Panc1 (cell line): ENCODE measurements around the gene CLDN3. TPM values are rescaled to one million over a fixed set of nuclear protein-coding genes. Genes with fewer than 3 reads are reported as not detected.

Experiments used
- ATAC-seq: fragments of 200-7000 bp; cut with Tn5 transposase; 2 replicates; pipeline ENCODE4 v1.9.1; 2020; ENCODE audit warnings: mild to moderate bottlenecking, moderate library complexity
- BruUV-seq: library from RNA; stranded (reverse); fragments of 400-500 nt; replicated peaks from 2 replicates; lab custom pipeline; 2021; lab: Mats Ljungman, UMichigan
- CTCF ChIA-PET: fragments of 300-600 bp; sonication (Branson Sonifier 250); formaldehyde crosslinking; loops from one replicate; lab custom pipeline; 2022; ENCODE audit warnings: antibody characterized with exemption; lab: Charles Lee
- POLR2A ChIA-PET: fragments of 300-600 bp; sonication (Branson Sonifier 250); formaldehyde crosslinking; loops from one replicate; lab custom pipeline; 2022; ENCODE audit warnings: antibody characterized with exemption; lab: Charles Lee
- DNase-seq: peaks from one replicate; pipeline ENCODE4 v3.0.0-alpha.2; 2010; ENCODE audit warnings: low read depth, low spot score
- H3K27ac ChIP-seq: 2 replicates; pipeline ENCODE4 v1.5.1; 2011; ENCODE audit warnings: mild to moderate bottlenecking, low read length, inconsistent platforms
- H3K27me3 ChIP-seq: fragments of 200-500 bp; sonication (Bioruptor generic); 2 replicates; pipeline ENCODE4 v1.6.0; 2014; ENCODE audit warnings: low read length, inconsistent platforms; ENCODE audit not compliant: control insufficient read depth, insufficient read depth
- H3K36me3 ChIP-seq: fragments of 200-500 bp; sonication (Bioruptor generic); 2 replicates; pipeline ENCODE4 v1.5.1; 2014; ENCODE audit warnings: inconsistent platforms, mild to moderate bottlenecking, low read length, moderate library complexity; ENCODE audit not compliant: control insufficient read depth, insufficient read depth
- H3K4me1 ChIP-seq: 2 replicates; pipeline ENCODE4 v1.5.1; 2011; ENCODE audit warnings: inconsistent platforms, mild to moderate bottlenecking, low read length, moderate library complexity; ENCODE audit not compliant: control insufficient read depth, insufficient read depth
- H3K4me3 ChIP-seq, 2 experiments: 2 replicates each; pipeline ENCODE4 v1.5.1; 2011 to 2012; ENCODE audit warnings: low read depth in 2 of 2, low read length in 2 of 2, mild to moderate bottlenecking in 2 of 2, inconsistent platforms in 1 of 2, moderate library complexity in 1 of 2
- H3K9me3 ChIP-seq: fragments of 200-500 bp; sonication (Bioruptor generic); 2 replicates; pipeline ENCODE4 v1.5.1; 2014; ENCODE audit warnings: low read depth, mild to moderate bottlenecking, inconsistent platforms, low read length, moderate library complexity; ENCODE audit not compliant: control insufficient read depth, insufficient read depth
- POLR2AphosphoS5 ChIP-seq: IDR thresholded peaks from 2 replicates; pipeline ENCODE4 v1.6.1; 2012; ENCODE audit warnings: mild to moderate bottlenecking, low read depth, low read length, moderate library complexity
- SIN3A ChIP-seq: IDR thresholded peaks from 2 replicates; pipeline ENCODE4 v1.6.1; 2012; ENCODE audit warnings: low read depth, mild to moderate bottlenecking, low read length, moderate library complexity, borderline replicate concordance; ENCODE audit not compliant: insufficient read depth
- TCF7L2 ChIP-seq: IDR thresholded peaks from 2 replicates; pipeline ENCODE4 v1.6.1; 2011; ENCODE audit warnings: mild to moderate bottlenecking, low read depth, low read length, inconsistent platforms
- in situ Hi-C: cut with HindIII; loops from 2 replicates; pipeline ENCODE4 v1.10.0; 2016; ENCODE audit warnings: low sequenced_read_pairs, low pct_unique_long_range_greater_than_20kb
- intact Hi-C: fragments of 100-400 bp; cut with micrococcal nuclease; formaldehyde crosslinking; loops from one replicate; pipeline ENCODE4 v1.10.0; 2022; ENCODE audit not compliant: unreplicated experiment
- total RNA-seq: library from RNA; stranded (reverse); gene quantifications from one replicate; pipeline ENCODE4 v1.2.1, GENCODE V29; 2021; ENCODE audit not compliant: unreplicated experiment
- TF ChIP-seq, protein P1 (sequence below), 2 experiments: IDR thresholded peaks; 2 replicates each; pipeline ENCODE4 v1.6.1; 2011 to 2012; ENCODE audit warnings: low read depth in 2 of 2, control low read depth in 1 of 2, low read length in 1 of 2, mild to moderate bottlenecking in 1 of 2, moderate library complexity in 1 of 2; ENCODE audit not compliant: insufficient read depth in 1 of 2
- TF ChIP-seq, protein P2 (sequence below): fragments of 450-650 bp; IDR thresholded peaks from 2 replicates; pipeline ENCODE4 v1.5.1; 2017; ENCODE audit warnings: mild to moderate bottlenecking

Gene CLDN3
- total RNA-seq, 1 experiment from 2014 or later, result 16.8 TPM

DNA sequence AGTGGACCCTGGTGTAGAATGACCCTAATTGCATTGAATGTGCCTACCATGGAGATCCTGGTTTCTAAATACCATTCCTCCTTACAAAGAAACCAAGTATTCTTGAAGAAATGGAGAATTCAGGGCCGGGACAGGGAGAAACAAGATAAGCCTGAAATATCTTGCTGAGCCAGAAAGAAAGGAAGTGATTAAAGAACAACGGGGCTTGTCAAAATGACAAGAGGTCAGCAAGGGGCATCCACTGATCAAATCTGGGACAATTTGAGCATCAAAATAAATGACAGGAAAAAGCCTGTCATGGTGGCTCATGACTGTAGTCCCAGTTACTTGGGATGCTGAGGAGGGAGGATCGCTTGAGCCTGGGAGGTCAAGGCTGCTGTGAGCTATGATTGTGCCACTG is 39.6 kb downstream of the CLDN3 start:
- no peaks in the 10 kb centered on the region for H3K36me3 ChIP-seq
- ChIA-PET POLR2A (interaction anchor here (0.6 kb wide), 1 partner anchor 55 kb away, joined by 3 read pairs; no protein-coding TSS in a partner anchor), CTCF (interaction anchor here (0.6 kb wide), 1 partner anchor 321 kb away, joined by 5 read pairs; no protein-coding TSS in a partner anchor)
- H3K4me3 ChIP-seq, result no peak overlapping the region
- no TSS peak for BruUV-seq
- no peaks in the 10 kb centered on the region for H3K27me3 ChIP-seq
- intact Hi-C loops, result no loop called here
- no peak overlapping the region for H3K27ac ChIP-seq
- in situ Hi-C loops, result no loop called here
- TF ChIP-seq TCF7L2 (no peak), SIN3A (no peak), POLR2AphosphoS5 (no peak)
- TF ChIP-seq, protein P1, sequence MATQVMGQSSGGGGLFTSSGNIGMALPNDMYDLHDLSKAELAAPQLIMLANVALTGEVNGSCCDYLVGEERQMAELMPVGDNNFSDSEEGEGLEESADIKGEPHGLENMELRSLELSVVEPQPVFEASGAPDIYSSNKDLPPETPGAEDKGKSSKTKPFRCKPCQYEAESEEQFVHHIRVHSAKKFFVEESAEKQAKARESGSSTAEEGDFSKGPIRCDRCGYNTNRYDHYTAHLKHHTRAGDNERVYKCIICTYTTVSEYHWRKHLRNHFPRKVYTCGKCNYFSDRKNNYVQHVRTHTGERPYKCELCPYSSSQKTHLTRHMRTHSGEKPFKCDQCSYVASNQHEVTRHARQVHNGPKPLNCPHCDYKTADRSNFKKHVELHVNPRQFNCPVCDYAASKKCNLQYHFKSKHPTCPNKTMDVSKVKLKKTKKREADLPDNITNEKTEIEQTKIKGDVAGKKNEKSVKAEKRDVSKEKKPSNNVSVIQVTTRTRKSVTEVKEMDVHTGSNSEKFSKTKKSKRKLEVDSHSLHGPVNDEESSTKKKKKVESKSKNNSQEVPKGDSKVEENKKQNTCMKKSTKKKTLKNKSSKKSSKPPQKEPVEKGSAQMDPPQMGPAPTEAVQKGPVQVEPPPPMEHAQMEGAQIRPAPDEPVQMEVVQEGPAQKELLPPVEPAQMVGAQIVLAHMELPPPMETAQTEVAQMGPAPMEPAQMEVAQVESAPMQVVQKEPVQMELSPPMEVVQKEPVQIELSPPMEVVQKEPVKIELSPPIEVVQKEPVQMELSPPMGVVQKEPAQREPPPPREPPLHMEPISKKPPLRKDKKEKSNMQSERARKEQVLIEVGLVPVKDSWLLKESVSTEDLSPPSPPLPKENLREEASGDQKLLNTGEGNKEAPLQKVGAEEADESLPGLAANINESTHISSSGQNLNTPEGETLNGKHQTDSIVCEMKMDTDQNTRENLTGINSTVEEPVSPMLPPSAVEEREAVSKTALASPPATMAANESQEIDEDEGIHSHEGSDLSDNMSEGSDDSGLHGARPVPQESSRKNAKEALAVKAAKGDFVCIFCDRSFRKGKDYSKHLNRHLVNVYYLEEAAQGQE (IDR thresholded peaks at IDR 0.05; ENCODE audit: insufficient read depth in 1 of 2, low read depth in 2 of 2, low read length in 1 of 2), result no peak
- TF ChIP-seq, protein P2, sequence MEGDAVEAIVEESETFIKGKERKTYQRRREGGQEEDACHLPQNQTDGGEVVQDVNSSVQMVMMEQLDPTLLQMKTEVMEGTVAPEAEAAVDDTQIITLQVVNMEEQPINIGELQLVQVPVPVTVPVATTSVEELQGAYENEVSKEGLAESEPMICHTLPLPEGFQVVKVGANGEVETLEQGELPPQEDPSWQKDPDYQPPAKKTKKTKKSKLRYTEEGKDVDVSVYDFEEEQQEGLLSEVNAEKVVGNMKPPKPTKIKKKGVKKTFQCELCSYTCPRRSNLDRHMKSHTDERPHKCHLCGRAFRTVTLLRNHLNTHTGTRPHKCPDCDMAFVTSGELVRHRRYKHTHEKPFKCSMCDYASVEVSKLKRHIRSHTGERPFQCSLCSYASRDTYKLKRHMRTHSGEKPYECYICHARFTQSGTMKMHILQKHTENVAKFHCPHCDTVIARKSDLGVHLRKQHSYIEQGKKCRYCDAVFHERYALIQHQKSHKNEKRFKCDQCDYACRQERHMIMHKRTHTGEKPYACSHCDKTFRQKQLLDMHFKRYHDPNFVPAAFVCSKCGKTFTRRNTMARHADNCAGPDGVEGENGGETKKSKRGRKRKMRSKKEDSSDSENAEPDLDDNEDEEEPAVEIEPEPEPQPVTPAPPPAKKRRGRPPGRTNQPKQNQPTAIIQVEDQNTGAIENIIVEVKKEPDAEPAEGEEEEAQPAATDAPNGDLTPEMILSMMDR, result no peak
- no peak for DNase-seq
- ATAC-seq, result no peak
- H3K9me3 ChIP-seq, result no peaks in the 10 kb centered on the region
- peaks cover 8% of the 10 kb centered on the region for H3K4me1 ChIP-seq

DNA sequence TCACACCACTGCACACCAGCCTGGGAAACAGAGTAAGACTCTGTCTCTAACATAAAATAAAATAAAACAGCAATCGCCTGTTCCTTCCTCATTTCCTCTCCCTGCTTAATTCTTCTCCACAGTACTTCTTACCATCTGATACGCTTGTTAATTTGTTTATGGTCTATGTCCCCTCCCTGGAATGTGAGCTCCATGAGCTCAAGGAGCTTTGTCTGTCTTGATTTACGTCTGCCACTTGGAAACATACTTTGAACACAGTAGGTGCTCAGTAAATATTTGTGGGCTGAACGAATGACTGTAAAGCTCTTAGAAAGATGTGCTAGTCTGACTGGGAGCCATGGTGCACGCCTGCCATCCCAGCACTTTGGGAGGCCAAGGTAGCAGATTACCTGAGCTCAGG is 41.5 kb downstream of the CLDN3 start:
- no TSS peak for BruUV-seq
- no peak overlapping the region for H3K27ac ChIP-seq
- no peaks in the 10 kb centered on the region for H3K4me1 ChIP-seq
- H3K36me3 ChIP-seq, result no peaks in the 10 kb centered on the region
- no peak for ATAC-seq
- no peaks in the 10 kb centered on the region for H3K27me3 ChIP-seq
- POLR2A ChIA-PET, result interaction anchor here (0.9 kb wide), 1 partner anchor 23 kb away, joined by 3 read pairs; no protein-coding TSS in a partner anchor
- no peak overlapping the region for H3K4me3 ChIP-seq
- TF ChIP-seq SIN3A (no peak), TCF7L2 (no peak), POLR2AphosphoS5 (no peak)
- TF ChIP-seq, protein P1 (IDR thresholded peaks at IDR 0.05; ENCODE audit: insufficient read depth in 1 of 2, low read depth in 2 of 2, low read length in 1 of 2), result no peak
- TF ChIP-seq, protein P2, result no peak
- in situ Hi-C loops (no loop called here), intact Hi-C loops (loop anchor here (5.0 kb wide), 1 partner anchor 121 kb away; no protein-coding TSS in a partner anchor)
- CTCF ChIA-PET, result interaction anchor here (0.5 to 0.9 kb wide), 3 partner anchors 18 to 116 kb away, joined by 3 to 4 read pairs (median 3); no protein-coding TSS in a partner anchor
- DNase-seq, result no peak
- no peaks in the 10 kb centered on the region for H3K9me3 ChIP-seq
